ENCODE results near the gene PWWP2B. TPM values are rescaled to one million over a fixed set of nuclear protein-coding genes. Genes with fewer than 3 reads are reported as not detected.

The PWWP2B gene
- total RNA-seq, 2 donors from 2014 or later: 7.7 to 8.1 TPM

- Histone ChIP-seq H3K9me3 (no peaks in the 10 kb centered on the region), H3K27ac (no peak overlapping the region), H3K27me3 (no peaks in the 10 kb centered on the region), H3K4me1 (peaks cover 0 to 21% of the 10 kb centered on the region in 2 donors), H3K36me3 (no peaks in the 10 kb centered on the region), H3K4me3 (no peak overlapping the region)
- TF ChIP-seq CTCF (IDR thresholded peaks at IDR 0.05): peak in 1 of 2 donors; percentile 36
- no peak for DNase-seq (ENCODE audit: low spot score)
Measured at GRCh38 chr10:132443605-132443982, 46.6 kb downstream of the PWWP2B start.

GRCh38 chr10:132443983-132444876 is 47.2 kb downstream of the PWWP2B start:
- TF ChIP-seq CTCF (IDR thresholded peaks at IDR 0.05): no peak
- H3K4me3 ChIP-seq: no peak overlapping the region
- no peak for DNase-seq (ENCODE audit: low spot score)

GRCh38 chr10:132444877-132445351 is 47.9 kb downstream of the PWWP2B start:
- H3K27ac ChIP-seq: no peak overlapping the region
- no peak overlapping the region for H3K4me3 ChIP-seq
- no peak for DNase-seq (ENCODE audit: low spot score)
- no peaks in the 10 kb centered on the region for H3K27me3 ChIP-seq
- no peak for TF ChIP-seq CTCF (IDR thresholded peaks at IDR 0.05)
- H3K9me3 ChIP-seq: no peaks in the 10 kb centered on the region
- no peaks in the 10 kb centered on the region for H3K36me3 ChIP-seq
- peaks cover 0 to 18% of the 10 kb centered on the region in 2 donors for H3K4me1 ChIP-seq

More at GRCh38 chr10:132443983-132444876, 47.2 kb downstream of the PWWP2B start:
- H3K27me3 ChIP-seq: no peaks in the 10 kb centered on the region
- peaks cover 0 to 18% of the 10 kb centered on the region in 2 donors for H3K4me1 ChIP-seq
- H3K27ac ChIP-seq: no peak overlapping the region
- no peaks in the 10 kb centered on the region for H3K9me3 ChIP-seq
- no peaks in the 10 kb centered on the region for H3K36me3 ChIP-seq

- no peak overlapping the region for H3K4me3 ChIP-seq
- H3K9me3 ChIP-seq: no peaks in the 10 kb centered on the region
- no peak overlapping the region for H3K27ac ChIP-seq
- TF ChIP-seq CTCF (IDR thresholded peaks at IDR 0.05): no peak
- H3K27me3 ChIP-seq: no peaks in the 10 kb centered on the region
- peaks cover 0 to 18% of the 10 kb centered on the region in 2 donors for H3K4me1 ChIP-seq
- no peak for DNase-seq (ENCODE audit: low spot score)
- no peaks in the 10 kb centered on the region for H3K36me3 ChIP-seq
Measured at GRCh38 chr10:132445516-132446194, 48.7 kb downstream of the PWWP2B start.

GRCh38 chr10:132446195-132446581 is 49.2 kb downstream of the PWWP2B start:
- no peak for TF ChIP-seq CTCF (IDR thresholded peaks at IDR 0.05)
- H3K9me3 ChIP-seq: no peaks in the 10 kb centered on the region
- no peaks in the 10 kb centered on the region for H3K27me3 ChIP-seq
- no peaks in the 10 kb centered on the region for H3K36me3 ChIP-seq
- no peak for DNase-seq (ENCODE audit: low spot score)
- H3K4me1 ChIP-seq: peaks cover 0 to 18% of the 10 kb centered on the region in 2 donors
- H3K4me3 ChIP-seq: no peak overlapping the region
- no peak overlapping the region for H3K27ac ChIP-seq

Measured in right atrium auricular region (tissue), 2 donors.